ENCODE measurements around the gene PYDC1. TPM values are rescaled to one million over a fixed set of nuclear protein-coding genes. Genes with fewer than 3 reads are reported as not detected.
A peak's percentile ranks its signal among the peaks of the same experiment; 100 is the strongest.

The PYDC1 gene
- total RNA-seq, 4 donors from 2014 or later, result not detected

DNA sequence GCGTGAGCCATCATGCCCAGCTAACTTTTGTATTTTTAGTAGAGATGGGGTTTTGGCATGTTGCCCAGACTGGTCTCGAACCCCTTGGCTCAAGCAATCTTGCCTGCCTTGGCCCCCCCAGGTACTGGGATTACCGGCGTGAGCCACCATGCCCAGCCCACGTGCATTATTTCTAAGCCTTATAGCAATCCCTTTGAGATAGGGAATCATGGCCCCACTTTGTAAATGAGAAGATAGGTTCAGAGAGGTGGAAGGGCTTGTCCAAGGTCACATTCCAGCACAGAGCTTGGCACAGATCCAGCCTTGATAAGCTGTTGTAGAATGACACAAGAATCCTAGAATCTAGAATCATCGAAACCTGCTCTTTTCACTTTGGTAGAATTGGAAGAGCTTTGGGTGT is 10.2 kb downstream of the PYDC1 start:
- TF ChIP-seq POLR2A (IDR thresholded peaks at IDR 0.05) (no peak), CTCF (IDR thresholded peaks at IDR 0.05) (no peak)
- no peak overlapping the region for H3K4me3 ChIP-seq
- intact Hi-C loops (cut with DNase I), result no loop called here
- H3K4me1 ChIP-seq, result peaks cover 12 to 54% (median 13%) of the 10 kb centered on the region in 3 donors
- H3K36me3 ChIP-seq, result no peaks in the 10 kb centered on the region
- H3K9me3 ChIP-seq, result no peaks in the 10 kb centered on the region
- H3K27me3 ChIP-seq, result peaks cover 0 to 26% (median 0%) of the 10 kb centered on the region in 4 donors
- no peak overlapping the region for H3K27ac ChIP-seq
- 50 to 71% methylated on average over 2 to 6 of the region's 6 CpGs for WGBS, 2 donors
- no peak for DNase-seq

GRCh38 chr16:31204871-31205666 is 11.9 kb downstream of the PYDC1 start:
- intact Hi-C loops (cut with DNase I), result no loop called here
- Histone ChIP-seq H3K4me1 (peaks cover 25 to 66% (median 28%) of the 10 kb centered on the region in 3 donors), H3K4me3 (no peak overlapping the region), H3K36me3 (peaks cover 0 to 5% (median 0%) of the 10 kb centered on the region in 3 donors), H3K27me3 (peaks cover 0 to 26% (median 0%) of the 10 kb centered on the region in 4 donors), H3K9me3 (no peaks in the 10 kb centered on the region), H3K27ac (no peak overlapping the region)
- WGBS, 2 donors, result 85 to 86% methylated on average over 8 to 9 of the region's 9 CpGs
- DNase-seq, result no peak
- TF ChIP-seq CTCF (IDR thresholded peaks at IDR 0.05), result no peak
- no peak for TF ChIP-seq POLR2A (IDR thresholded peaks at IDR 0.05)

GRCh38 chr16:31202414-31203375 is 14.2 kb downstream of the PYDC1 start, which contains the start of gene PYCARD:
PYCARD (minus strand) TSS chr16:31202760; CDS start chr16:31202690, 70 bp downstream.
- H3K4me1 ChIP-seq, result peaks cover 25 to 63% (median 28%) of the 10 kb centered on the region in 3 donors
- H3K4me3 ChIP-seq, result peak within 1 kb of the TSS; percentile 50 to 85 (median 66)
- peaks cover 0 to 15% (median 0%) of the 10 kb centered on the region in 3 donors for H3K36me3 ChIP-seq
- intact Hi-C loops (cut with DNase I), result no loop called here
- no peak for DNase-seq
- WGBS, 2 donors, result 1 to 11% methylated on average over 5 to 35 of the region's 69 CpGs
- no peaks in the 10 kb centered on the region for H3K9me3 ChIP-seq
- TF ChIP-seq CTCF (IDR thresholded peaks at IDR 0.05), result no peak
- peak in 1 of 4 donors; percentile 25 for TF ChIP-seq POLR2A (IDR thresholded peaks at IDR 0.05)
- peaks cover 0 to 20% (median 0%) of the 10 kb centered on the region in 4 donors for H3K27me3 ChIP-seq
- H3K27ac ChIP-seq, result peak within 1 kb of the TSS; percentile 68 to 80 (median 73)

- H3K36me3 ChIP-seq, result peaks cover 0 to 23% (median 0%) of the 10 kb centered on the region in 3 donors
- H3K9me3 ChIP-seq, result no peaks in the 10 kb centered on the region
- peak overlapping the region; percentile 50 to 85 (median 66) for H3K4me3 ChIP-seq
- no peak for DNase-seq
- no peak for TF ChIP-seq CTCF (IDR thresholded peaks at IDR 0.05)
- peak in 1 of 4 donors; percentile 27 for TF ChIP-seq POLR2A (IDR thresholded peaks at IDR 0.05)
- peaks cover 25 to 63% (median 28%) of the 10 kb centered on the region in 3 donors for H3K4me1 ChIP-seq
- H3K27ac ChIP-seq, result peak overlapping the region; percentile 68 to 80 (median 73)
- WGBS, 2 donors, result 16% methylated on average over 4 to 21 of the region's 35 CpGs
- intact Hi-C loops (cut with DNase I), result no loop called here
- H3K27me3 ChIP-seq, result peaks cover 0 to 11% (median 0%) of the 10 kb centered on the region in 4 donors
These were observed 15.1 kb downstream of the PYDC1 start for GRCh38 chr16:31201582-31202413.
